Stimulated activated CD8-positive, alpha-beta memory T cell treated with anti-CD3 and anti-CD28 coated beads, Interleukin-2, amount 100 ng/mL, for 48 hours (primary cell): ENCODE results near the gene CLSTN1.
"Not testable (repeated sequence)": the region's sequence is repeated elsewhere in the genome, so short reads cannot be mapped to it uniquely, and the experiment has no call there.

Experiments
- DNase-seq, 2 donors: peaks; one replicate each; pipeline ENCODE4 v3.0.0-alpha.2; 2020; ENCODE audit warnings: low read depth in 2 of 2

The CLSTN1 gene

GRCh38 chr1:9825093-9826074 is 1.6 kb upstream of the CLSTN1 start:
- no peak for DNase-seq

- DNase-seq, result no peak
Observed at GRCh38 chr1:9824702-9825089, 931 bp upstream of the CLSTN1 start.

GRCh38 chr1:9823693-9823942 is 147 bp downstream of the CLSTN1 start:
- DNase-seq, result no peak

GRCh38 chr1:9822897-9823692 is 670 bp downstream of the CLSTN1 start:
- DNase-seq, result no peak

- no peak for DNase-seq
Observed at GRCh38 chr1:9822490-9822889, 1.3 kb downstream of the CLSTN1 start.

- DNase-seq, result no peak
Observed at GRCh38 chr1:9821710-9822109, 2.1 kb downstream of the CLSTN1 start.

- DNase-seq, result no peak
Observed at GRCh38 chr1:9820521-9820920, 3.2 kb downstream of the CLSTN1 start.

GRCh38 chr1:9817734-9818133 is 6.0 kb downstream of the CLSTN1 start:
- DNase-seq, result no peak

GRCh38 chr1:9816199-9816598 is 7.6 kb downstream of the CLSTN1 start:
- no peak for DNase-seq

GRCh38 chr1:9815150-9815549 is 8.6 kb downstream of the CLSTN1 start:
- no peak for DNase-seq

GRCh38 chr1:9814619-9815018 is 9.1 kb downstream of the CLSTN1 start:
- DNase-seq, result no peak

GRCh38 chr1:9811239-9811966 is 12.4 kb downstream of the CLSTN1 start:
- no peak for DNase-seq

- no peak for DNase-seq
Observed at GRCh38 chr1:9809100-9809510, 14.7 kb downstream of the CLSTN1 start.

- no peak for DNase-seq
Observed at GRCh38 chr1:9808459-9808858, 15.3 kb downstream of the CLSTN1 start.

- DNase-seq, result no peak
Observed at GRCh38 chr1:9807541-9807940, 16.2 kb downstream of the CLSTN1 start.

- DNase-seq, result not testable (repeated sequence)
Observed at GRCh38 chr1:9805972-9806371, 17.8 kb downstream of the CLSTN1 start.

- DNase-seq, result no peak
Observed at GRCh38 chr1:9805006-9805508, 18.7 kb downstream of the CLSTN1 start.

- DNase-seq, result not testable (repeated sequence)
Observed at GRCh38 chr1:9803003-9803918, 20.5 kb downstream of the CLSTN1 start.

GRCh38 chr1:9801909-9802308 is 21.9 kb downstream of the CLSTN1 start:
- DNase-seq, result no peak

GRCh38 chr1:9798236-9799130 is 25.3 kb downstream of the CLSTN1 start:
- no peak for DNase-seq
